ENCODE results near the gene WNT5A.

Gene WNT5A

GRCh38 chr3:55445551-55445950 is 41.6 kb downstream of the WNT5A start:
- no peaks in the 10 kb centered on the region for H3K27me3 ChIP-seq (ENCODE audit: insufficient read depth, poor library complexity, severe bottlenecking)
- no peaks in the 10 kb centered on the region for H3K9me3 ChIP-seq (ENCODE audit: severe bottlenecking)
- no peaks in the 10 kb centered on the region for H3K36me3 ChIP-seq (ENCODE audit: low read depth)
- no peak for ATAC-seq (ENCODE audit: low read depth)
- DNase-seq (ENCODE audit: low spot score) = no peak
- H3K27ac ChIP-seq (ENCODE audit: poor library complexity, severe bottlenecking) = no peak overlapping the region
- TF ChIP-seq CTCF (IDR thresholded peaks at IDR 0.05; ENCODE audit: poor library complexity, severe bottlenecking) = no peak
- no peak overlapping the region for H3K4me3 ChIP-seq (ENCODE audit: severe bottlenecking)
- H3K4me1 ChIP-seq (ENCODE audit: insufficient read depth, poor library complexity, severe bottlenecking) = no peaks in the 10 kb centered on the region

GRCh38 chr3:55443346-55443745 is 43.8 kb downstream of the WNT5A start:
- Histone ChIP-seq H3K36me3 (ENCODE audit: low read depth) (no peaks in the 10 kb centered on the region), H3K27ac (ENCODE audit: poor library complexity, severe bottlenecking) (no peak overlapping the region), H3K9me3 (ENCODE audit: severe bottlenecking) (no peaks in the 10 kb centered on the region), H3K4me3 (ENCODE audit: severe bottlenecking) (no peak overlapping the region), H3K27me3 (ENCODE audit: insufficient read depth, poor library complexity, severe bottlenecking) (no peaks in the 10 kb centered on the region), H3K4me1 (ENCODE audit: insufficient read depth, poor library complexity, severe bottlenecking) (no peaks in the 10 kb centered on the region)
- DNase-seq (ENCODE audit: low spot score) (no peak), ATAC-seq (ENCODE audit: low read depth) (no peak)
- no peak for TF ChIP-seq CTCF (IDR thresholded peaks at IDR 0.05; ENCODE audit: poor library complexity, severe bottlenecking)

- no peaks in the 10 kb centered on the region for H3K9me3 ChIP-seq (ENCODE audit: severe bottlenecking)
- H3K27me3 ChIP-seq (ENCODE audit: insufficient read depth, poor library complexity, severe bottlenecking) = no peaks in the 10 kb centered on the region
- H3K27ac ChIP-seq (ENCODE audit: poor library complexity, severe bottlenecking) = no peak overlapping the region
- H3K4me1 ChIP-seq (ENCODE audit: insufficient read depth, poor library complexity, severe bottlenecking) = no peaks in the 10 kb centered on the region
- H3K4me3 ChIP-seq (ENCODE audit: severe bottlenecking) = no peak overlapping the region
- TF ChIP-seq CTCF (IDR thresholded peaks at IDR 0.05; ENCODE audit: poor library complexity, severe bottlenecking) = no peak
- ATAC-seq (ENCODE audit: low read depth) = no peak
- no peak for DNase-seq (ENCODE audit: low spot score)
- no peaks in the 10 kb centered on the region for H3K36me3 ChIP-seq (ENCODE audit: low read depth)
Observed at GRCh38 chr3:55442861-55443260, 44.2 kb downstream of the WNT5A start.

DNA sequence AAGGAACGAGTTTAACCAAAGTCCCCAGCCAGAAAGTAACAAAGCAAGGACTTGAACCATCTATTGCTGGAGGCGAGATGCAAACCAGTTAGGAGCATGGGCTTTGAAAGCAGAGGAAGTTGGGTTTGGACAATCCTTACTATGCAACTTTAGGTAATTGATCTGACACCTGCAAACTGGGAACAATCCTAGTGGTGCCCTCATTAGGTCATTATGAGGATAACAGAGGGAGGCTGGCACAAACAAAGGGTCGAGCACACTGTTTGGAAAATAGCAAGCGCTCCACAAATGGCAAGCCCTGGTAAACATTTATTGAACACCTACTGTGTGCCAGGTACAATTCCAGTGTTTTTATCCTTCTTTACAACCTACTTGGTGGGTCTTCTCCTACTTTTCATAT is 45.6 kb downstream of the WNT5A start:
- no peaks in the 10 kb centered on the region for H3K4me1 ChIP-seq (ENCODE audit: insufficient read depth, poor library complexity, severe bottlenecking)
- ATAC-seq (ENCODE audit: low read depth) (no peak), DNase-seq (ENCODE audit: low spot score) (no peak)
- no peak overlapping the region for H3K27ac ChIP-seq (ENCODE audit: poor library complexity, severe bottlenecking)
- no peak overlapping the region for H3K4me3 ChIP-seq (ENCODE audit: severe bottlenecking)
- no peaks in the 10 kb centered on the region for H3K9me3 ChIP-seq (ENCODE audit: severe bottlenecking)
- no peaks in the 10 kb centered on the region for H3K36me3 ChIP-seq (ENCODE audit: low read depth)
- H3K27me3 ChIP-seq (ENCODE audit: insufficient read depth, poor library complexity, severe bottlenecking) = no peaks in the 10 kb centered on the region
- TF ChIP-seq CTCF (IDR thresholded peaks at IDR 0.05; ENCODE audit: poor library complexity, severe bottlenecking) = no peak

DNA sequence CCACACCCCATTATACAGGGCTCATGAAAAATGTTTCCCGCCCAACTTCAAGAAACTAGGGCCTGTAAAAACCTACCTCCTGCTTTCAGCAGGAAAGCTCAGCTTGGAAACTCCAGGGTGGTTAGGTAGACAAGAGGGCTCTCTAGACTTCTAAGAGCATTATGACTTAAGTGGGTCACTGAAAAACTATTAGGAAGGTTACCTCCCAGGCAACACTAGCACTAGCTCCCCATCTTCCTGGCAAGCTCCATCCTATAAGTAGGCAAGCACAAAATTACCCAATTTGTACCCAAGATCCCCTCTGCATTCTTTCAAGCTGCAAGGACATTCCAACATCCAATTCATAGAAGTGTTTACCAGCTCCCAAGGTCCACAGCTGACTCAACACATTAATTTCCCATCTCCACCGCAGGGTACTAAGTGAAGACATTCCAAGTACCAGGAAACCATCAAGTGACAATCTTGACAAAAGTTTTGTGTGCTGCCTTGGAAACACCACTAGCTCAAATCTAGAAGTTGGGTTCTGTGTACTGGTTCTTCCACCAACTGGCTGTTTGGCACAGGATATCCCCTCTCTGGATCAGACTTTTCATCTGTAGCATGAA is 46.9 kb downstream of the WNT5A start:
- H3K36me3 ChIP-seq (ENCODE audit: low read depth) = no peaks in the 10 kb centered on the region
- no peaks in the 10 kb centered on the region for H3K9me3 ChIP-seq (ENCODE audit: severe bottlenecking)
- H3K4me1 ChIP-seq (ENCODE audit: insufficient read depth, poor library complexity, severe bottlenecking) = no peaks in the 10 kb centered on the region
- TF ChIP-seq CTCF (IDR thresholded peaks at IDR 0.05; ENCODE audit: poor library complexity, severe bottlenecking) = no peak
- H3K27ac ChIP-seq (ENCODE audit: poor library complexity, severe bottlenecking) = no peak overlapping the region
- ATAC-seq (ENCODE audit: low read depth) (no peak), DNase-seq (ENCODE audit: low spot score) (no peak)
- H3K4me3 ChIP-seq (ENCODE audit: severe bottlenecking) = no peak overlapping the region
- no peaks in the 10 kb centered on the region for H3K27me3 ChIP-seq (ENCODE audit: insufficient read depth, poor library complexity, severe bottlenecking)
